Measurements from ENCODE around the gene SLC24A3.

DNA sequence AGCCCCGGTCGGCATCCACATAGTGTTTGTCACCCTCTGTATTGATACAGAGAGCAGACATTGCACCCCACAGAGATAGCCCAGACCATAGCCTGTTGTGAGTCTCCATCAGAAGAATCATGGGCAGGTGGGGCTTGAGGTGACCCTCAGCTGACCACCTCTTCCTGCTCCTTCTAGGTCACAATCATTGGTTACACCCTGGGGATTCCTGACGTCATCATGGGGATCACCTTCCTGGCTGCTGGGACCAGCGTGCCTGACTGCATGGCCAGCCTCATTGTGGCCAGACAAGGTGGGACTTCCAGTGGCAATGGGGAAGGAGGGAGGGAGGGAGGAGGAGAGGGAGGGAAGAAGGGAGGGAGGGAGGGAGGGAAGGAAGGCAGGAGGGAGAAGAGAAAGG lies 484.2 kb downstream of the SLC24A3 start:
- TF ChIP-seq CTCF (conservative IDR thresholded peaks at IDR 0.05; ENCODE audit: low read length): no peak
- no peak for TF ChIP-seq EZH2phosphoT487 (IDR thresholded peaks at IDR 0.05; ENCODE audit: borderline replicate concordance)
